Kidney (tissue), 14 donors: ENCODE results near the gene SLIT1. TPM values are rescaled to one million over a fixed set of nuclear protein-coding genes. Genes with fewer than 3 reads are reported as not detected.

ENCODE experiments used
- DNase-seq, 5 donors: peaks; one replicate each; pipeline ENCODE4 v3.0.0-alpha.2; 2013 to 2020
- FAIRE-seq: peaks from 2 replicates; lab custom pipeline; 2012; peaks lifted over from hg19 to GRCh38; lab: Jason Lieb, UNC
- H3K27ac ChIP-seq, 2 donors: one replicate each; pipeline ENCODE4 v1.7.0; 2013; ENCODE audit warnings: low read depth in 2 of 2, low read length in 2 of 2, inconsistent platforms in 1 of 2
- H3K27me3 ChIP-seq: one replicate; pipeline ENCODE4 v1.7.1; 2013; ENCODE audit warnings: low read length, inconsistent platforms; ENCODE audit not compliant: control insufficient read depth, insufficient read depth
- H3K36me3 ChIP-seq, 3 donors: one replicate each; pipeline versions ENCODE4 v1.7.0 to v1.7.1; 2013; ENCODE audit warnings: low read length in 3 of 3, control low read depth in 1 of 3, inconsistent platforms in 1 of 3; ENCODE audit not compliant: insufficient read depth in 3 of 3, control insufficient read depth in 2 of 3
- H3K4me1 ChIP-seq, 3 donors: one replicate each; pipeline versions ENCODE4 v1.7.0 to v1.7.1; 2013; ENCODE audit warnings: low read length in 3 of 3, inconsistent platforms in 1 of 3, low read depth in 1 of 3; ENCODE audit not compliant: control insufficient read depth in 2 of 3, insufficient read depth in 2 of 3
- H3K4me3 ChIP-seq, 3 donors: one replicate each; pipeline versions ENCODE4 v1.7.0 to v1.8.1; 2013; ENCODE audit warnings: low read length in 3 of 3, control low read depth in 1 of 3, inconsistent platforms in 1 of 3
- H3K9ac ChIP-seq, 3 donors: one replicate each; pipeline versions ENCODE4 v1.7.0 to v1.7.1; 2013; ENCODE audit warnings: low read length in 3 of 3, control low read depth in 1 of 3, inconsistent platforms in 1 of 3
- H3K9me3 ChIP-seq, 3 donors: one replicate each; pipeline versions ENCODE4 v1.7.0 to v1.7.1; 2013; ENCODE audit warnings: low read length in 3 of 3, control low read depth in 1 of 3, inconsistent platforms in 1 of 3; ENCODE audit not compliant: control insufficient read depth in 2 of 3, insufficient read depth in 1 of 3
- CTCF ChIP-seq: IDR thresholded peaks from 3 replicates; pipeline ENCODE4 v1.5.1; 2012; ENCODE audit warnings: mild to moderate bottlenecking, moderate library complexity, borderline replicate concordance; ENCODE audit not compliant: insufficient read depth; ENCODE audit errors: extremely low read depth
- intact Hi-C: fragments of 100-400 bp; cut with DNase I; formaldehyde crosslinking; loops from one replicate; pipeline ENCODE4 v1.11.1; 2022
- polyA plus RNA-seq: library from polyadenylated mRNA; stranded (reverse); fragments of 350-450 nt; fragmentation: Illumina TruSeq; extraction: RNeasy Lipid Tissue Mini Kit (QIAGEN cat#74804); gene quantifications from one replicate; pipeline ENCODE4 v1.2.3, GENCODE V29; 2014; ENCODE audit warnings: low read depth, low replicate concordance; ENCODE audit not compliant: insufficient read depth
- total RNA-seq: library from RNA; stranded (reverse); fragmentation: NEBNext Ultra II Directional; extraction: Animal tissue kit (Norgen Biotek cat#: 25700); gene quantifications from one replicate; pipeline ENCODE4 v1.2.1, GENCODE V29; 2021
- donor health status: control.
- donor health status: control.
- donor health status: control.
- donor health status: control.
- donor health status: control.
- donor health status: DM: yes; HTN: yes; CAD: no.
- donor health status: Normal renal cell carcinoma (clear cell type).

The SLIT1 gene
- total and polyA plus RNA-seq, 2 donors from 2014 or later, result 0.06 to 0.35 TPM

- TF ChIP-seq CTCF, result no peak
- peak in 2 of 5 donors; percentile 9 to 45 for DNase-seq
- intact Hi-C loops, result no loop called here
- no peak overlapping the region for H3K4me3 ChIP-seq
- no peaks in the 10 kb centered on the region for H3K9me3 ChIP-seq
- FAIRE-seq, result no peak
- H3K9ac ChIP-seq, result no peak overlapping the region
- no peaks in the 10 kb centered on the region for H3K36me3 ChIP-seq
- no peaks in the 10 kb centered on the region for H3K27me3 ChIP-seq
- H3K4me1 ChIP-seq, result peaks cover 0 to 7% (median 0%) of the 10 kb centered on the region in 3 donors
- no peak overlapping the region for H3K27ac ChIP-seq
Observed at GRCh38 chr10:97019213-97019844, 166.4 kb downstream of the SLIT1 start.

GRCh38 chr10:97018251-97019212 lies 167.2 kb downstream of the SLIT1 start:
- intact Hi-C loops, result no loop called here
- Histone ChIP-seq H3K9me3 (no peaks in the 10 kb centered on the region), H3K4me3 (no peak overlapping the region), H3K27me3 (no peaks in the 10 kb centered on the region), H3K27ac (no peak overlapping the region), H3K36me3 (no peaks in the 10 kb centered on the region), H3K4me1 (peaks cover 0 to 4% (median 0%) of the 10 kb centered on the region in 3 donors), H3K9ac (no peak overlapping the region)
- TF ChIP-seq CTCF, result no peak
- peak in 2 of 5 donors; percentile 29 to 55 for DNase-seq
- no peak for FAIRE-seq

- H3K27me3 ChIP-seq, result no peaks in the 10 kb centered on the region
- no peak for FAIRE-seq
Observed at GRCh38 chr10:97017474-97017903, 168.3 kb downstream of the SLIT1 start.

More at GRCh38 chr10:97017474-97017903, 168.3 kb downstream of the SLIT1 start:
- H3K27ac ChIP-seq, result no peak overlapping the region
- H3K4me3 ChIP-seq, result no peak overlapping the region
- intact Hi-C loops, result no loop called here
- H3K36me3 ChIP-seq, result no peaks in the 10 kb centered on the region
- H3K9me3 ChIP-seq, result no peaks in the 10 kb centered on the region
- no peak overlapping the region for H3K9ac ChIP-seq
- DNase-seq, result peak in 1 of 5 donors; percentile 46
- TF ChIP-seq CTCF, result no peak
- H3K4me1 ChIP-seq, result peaks cover 0 to 4% (median 0%) of the 10 kb centered on the region in 3 donors
